GM12892 (cell line): ENCODE results near the gene CHST3.

ENCODE experiments used
- POLR2A ChIP-seq: IDR thresholded peaks from 2 replicates; pipeline ENCODE4 v1.6.1; 2011; ENCODE audit warnings: low read depth, low read length, control low read depth
- POLR2AphosphoS5 ChIP-seq: IDR thresholded peaks from 2 replicates; pipeline ENCODE4 v1.6.1; 2011; ENCODE audit warnings: low read depth, low read length, control low read depth

GRCh38 chr10:71921324-71922027 is 42.7 kb upstream of the CHST3 start:
- TF ChIP-seq POLR2A (no peak), POLR2AphosphoS5 (no peak)
